Mucosa of rectum (tissue), 2 donors: ENCODE results near the gene PDZRN4.
"Not testable (repeated sequence)": the region's sequence is repeated elsewhere in the genome, so short reads cannot be mapped to it uniquely, and the experiment has no call there.

Experiments used
- H3K27ac ChIP-seq, 2 donors: one replicate each; pipeline ENCODE4 v1.7.0; 2013; ENCODE audit warnings: inconsistent platforms in 2 of 2, low read depth in 2 of 2, low read length in 2 of 2
- H3K27me3 ChIP-seq, 2 donors: one replicate each; pipeline ENCODE4 v1.7.0; 2013; ENCODE audit warnings: low read length in 2 of 2; ENCODE audit not compliant: control insufficient read depth in 2 of 2, insufficient read depth in 2 of 2
- H3K36me3 ChIP-seq, 2 donors: one replicate each; pipeline ENCODE4 v1.7.0; 2013; ENCODE audit warnings: low read length in 2 of 2; ENCODE audit not compliant: control insufficient read depth in 2 of 2, insufficient read depth in 2 of 2
- H3K4me1 ChIP-seq, 2 donors: one replicate each; pipeline ENCODE4 v1.7.0; 2013; ENCODE audit warnings: low read length in 2 of 2, mild to moderate bottlenecking in 1 of 2; ENCODE audit not compliant: control insufficient read depth in 2 of 2, insufficient read depth in 2 of 2
- H3K4me3 ChIP-seq, 2 donors: one replicate each; pipeline ENCODE4 v1.7.0; 2013; ENCODE audit warnings: low read length in 2 of 2
- H3K9ac ChIP-seq, 2 donors: one replicate each; pipeline ENCODE4 v1.7.0; 2013; ENCODE audit warnings: low read length in 2 of 2, low read depth in 1 of 2, mild to moderate bottlenecking in 1 of 2
- H3K9me3 ChIP-seq, 2 donors: one replicate each; pipeline ENCODE4 v1.7.0; 2013; ENCODE audit warnings: low read length in 2 of 2; ENCODE audit not compliant: control insufficient read depth in 2 of 2
- donor health status: healthy.
- donor health status: Normal muscosa, but diverticular disease.

PDZRN4 gene

GRCh38 chr12:41234692-41235091, 46.6 kb downstream of the PDZRN4 start:
- no peaks in the 10 kb centered on the region for H3K36me3 ChIP-seq
- no peaks in the 10 kb centered on the region for H3K4me1 ChIP-seq
- no peaks in the 10 kb centered on the region for H3K9me3 ChIP-seq
- H3K27ac ChIP-seq = no peak overlapping the region
- H3K9ac ChIP-seq = no peak overlapping the region
- H3K4me3 ChIP-seq = no peak overlapping the region
- no peaks in the 10 kb centered on the region for H3K27me3 ChIP-seq

- H3K36me3 ChIP-seq = no peaks in the 10 kb centered on the region
- no peak overlapping the region for H3K27ac ChIP-seq
- H3K27me3 ChIP-seq = no peaks in the 10 kb centered on the region
Observed at GRCh38 chr12:41242603-41243002, 54.5 kb downstream of the PDZRN4 start.

GRCh38 chr12:41248391-41248790, 60.3 kb downstream of the PDZRN4 start:
- no peak overlapping the region for H3K27ac ChIP-seq
- H3K27me3 ChIP-seq = no peaks in the 10 kb centered on the region
- no peak overlapping the region for H3K9ac ChIP-seq
- no peaks in the 10 kb centered on the region for H3K4me1 ChIP-seq
- no peaks in the 10 kb centered on the region for H3K9me3 ChIP-seq
- no peak overlapping the region for H3K4me3 ChIP-seq
- no peaks in the 10 kb centered on the region for H3K36me3 ChIP-seq

More at GRCh38 chr12:41242603-41243002, 54.5 kb downstream of the PDZRN4 start:
- Histone ChIP-seq H3K4me3 (no peak overlapping the region), H3K4me1 (no peaks in the 10 kb centered on the region), H3K9ac (no peak overlapping the region), H3K9me3 (no peaks in the 10 kb centered on the region)

GRCh38 chr12:41250748-41251147, 62.6 kb downstream of the PDZRN4 start:
- H3K4me1 ChIP-seq = no peaks in the 10 kb centered on the region
- no peaks in the 10 kb centered on the region for H3K9me3 ChIP-seq
- no peaks in the 10 kb centered on the region for H3K27me3 ChIP-seq
- no peaks in the 10 kb centered on the region for H3K36me3 ChIP-seq
- no peak overlapping the region for H3K4me3 ChIP-seq
- no peak overlapping the region for H3K9ac ChIP-seq
- no peak overlapping the region for H3K27ac ChIP-seq

- no peak overlapping the region for H3K4me3 ChIP-seq
- H3K9me3 ChIP-seq = no peaks in the 10 kb centered on the region
- no peaks in the 10 kb centered on the region for H3K4me1 ChIP-seq
- no peak overlapping the region for H3K27ac ChIP-seq
- no peaks in the 10 kb centered on the region for H3K27me3 ChIP-seq
- no peaks in the 10 kb centered on the region for H3K36me3 ChIP-seq
- H3K9ac ChIP-seq = no peak overlapping the region
Observed at GRCh38 chr12:41254004-41254914, 66.1 kb downstream of the PDZRN4 start.

GRCh38 chr12:41263196-41263595, 75.1 kb downstream of the PDZRN4 start:
- H3K27me3 ChIP-seq, H3K9me3 ChIP-seq, H3K4me3 ChIP-seq, H3K36me3 ChIP-seq, H3K4me1 ChIP-seq, H3K27ac ChIP-seq, H3K9ac ChIP-seq: not testable (repeated sequence)

- Histone ChIP-seq H3K9ac (no peak overlapping the region), H3K27ac (no peak overlapping the region)
Observed at GRCh38 chr12:41264281-41264680, 76.2 kb downstream of the PDZRN4 start.

GRCh38 chr12:41269056-41269455, 80.9 kb downstream of the PDZRN4 start:
- Histone ChIP-seq H3K9ac (no peak overlapping the region), H3K27me3 (no peaks in the 10 kb centered on the region), H3K4me3 (no peak overlapping the region), H3K4me1 (no peaks in the 10 kb centered on the region), H3K36me3 (no peaks in the 10 kb centered on the region), H3K27ac (no peak overlapping the region), H3K9me3 (no peaks in the 10 kb centered on the region)

More at GRCh38 chr12:41264281-41264680, 76.2 kb downstream of the PDZRN4 start:
- Histone ChIP-seq H3K36me3 (no peaks in the 10 kb centered on the region), H3K27me3 (no peaks in the 10 kb centered on the region), H3K4me1 (no peaks in the 10 kb centered on the region), H3K4me3 (no peak overlapping the region), H3K9me3 (no peaks in the 10 kb centered on the region)

GRCh38 chr12:41271489-41271888, 83.4 kb downstream of the PDZRN4 start:
- H3K27me3 ChIP-seq = no peaks in the 10 kb centered on the region
- no peak overlapping the region for H3K27ac ChIP-seq
- H3K36me3 ChIP-seq = no peaks in the 10 kb centered on the region
- no peaks in the 10 kb centered on the region for H3K4me1 ChIP-seq
- H3K4me3 ChIP-seq = no peak overlapping the region
- no peaks in the 10 kb centered on the region for H3K9me3 ChIP-seq
- H3K9ac ChIP-seq = no peak overlapping the region

GRCh38 chr12:41274643-41275042, 86.5 kb downstream of the PDZRN4 start:
- H3K27ac ChIP-seq = no peak overlapping the region
- no peaks in the 10 kb centered on the region for H3K27me3 ChIP-seq
- H3K9ac ChIP-seq = no peak overlapping the region
- H3K4me1 ChIP-seq = no peaks in the 10 kb centered on the region
- H3K36me3 ChIP-seq = no peaks in the 10 kb centered on the region
- no peaks in the 10 kb centered on the region for H3K9me3 ChIP-seq
- H3K4me3 ChIP-seq = no peak overlapping the region
